NT2/D1 (cell line): Measurements from ENCODE around the gene LENG1.

Source experiments
- DNase-seq: peaks from one replicate; pipeline ENCODE4 v3.0.0-alpha.2; 2011; ENCODE audit warnings: low read depth, low spot score
- H3K27me3 ChIP-seq: 2 replicates; pipeline ENCODE4 v1.6.0; 2011; ENCODE audit warnings: mild to moderate bottlenecking; ENCODE audit not compliant: insufficient read length, insufficient read depth
- H3K36me3 ChIP-seq: 2 replicates; pipeline ENCODE4 v1.6.1; 2011; ENCODE audit warnings: mild to moderate bottlenecking, low read length, mixed read lengths; ENCODE audit not compliant: insufficient read depth, insufficient read length
- H3K4me1 ChIP-seq: 2 replicates; pipeline ENCODE4 v1.5.1; 2011; ENCODE audit not compliant: insufficient read depth, insufficient read length
- H3K4me3 ChIP-seq: 2 replicates; pipeline ENCODE4 v1.5.1; 2011; ENCODE audit warnings: low read depth; ENCODE audit not compliant: insufficient read length
- H3K9ac ChIP-seq: 2 replicates; pipeline ENCODE4 v1.6.0; 2011; ENCODE audit warnings: low read depth; ENCODE audit not compliant: insufficient read length
- H3K9me3 ChIP-seq: 2 replicates; pipeline ENCODE4 v1.5.1; 2011; ENCODE audit warnings: mild to moderate bottlenecking, low read length; ENCODE audit not compliant: insufficient read depth
- SUZ12 ChIP-seq: IDR thresholded peaks from 2 replicates; pipeline ENCODE4 v1.6.1; 2011; ENCODE audit not compliant: insufficient read length, insufficient read depth; ENCODE audit errors: extremely low read depth
- YY1 ChIP-seq: IDR thresholded peaks from 2 replicates; pipeline ENCODE4 v1.6.1; 2011; ENCODE audit not compliant: insufficient read length, insufficient read depth
- ZNF274 ChIP-seq: IDR thresholded peaks from 2 replicates; pipeline ENCODE4 v1.6.1; 2011; ENCODE audit warnings: mild to moderate bottlenecking, low read depth, low read length

LENG1 gene

DNA sequence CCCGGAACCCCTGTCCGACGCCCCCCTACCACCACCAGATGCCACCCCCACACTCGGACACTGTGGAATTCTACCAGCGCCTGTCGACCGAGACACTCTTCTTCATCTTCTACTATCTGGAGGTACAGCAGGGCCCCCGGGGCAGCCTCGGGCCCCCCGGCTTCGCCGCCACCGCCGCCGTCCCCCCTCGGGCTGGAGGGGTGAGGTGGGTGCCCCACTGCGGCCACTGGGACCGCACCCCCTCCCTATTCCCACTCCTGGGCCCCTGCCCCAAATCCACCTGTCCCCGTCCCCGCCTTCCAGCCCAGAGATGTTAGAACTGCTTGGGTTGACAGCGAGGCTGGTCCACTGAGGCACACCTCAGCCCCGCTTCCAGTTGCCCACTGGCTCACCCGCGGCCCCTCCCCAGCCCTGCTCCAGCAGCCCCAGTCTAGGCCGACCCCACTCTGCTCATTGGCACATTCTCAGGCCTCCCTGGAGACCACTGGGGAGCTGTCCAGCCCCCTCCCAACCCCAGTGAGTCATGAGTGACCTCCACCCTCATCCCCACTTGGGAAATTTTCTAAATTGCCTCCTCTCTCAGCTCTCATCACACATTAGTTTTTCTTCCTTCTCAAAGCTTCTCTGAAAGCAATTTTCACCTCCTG, 6.5 kb downstream of the LENG1 start:
- DNase-seq, result no peak
- Histone ChIP-seq H3K9ac (no peak overlapping the region), H3K27me3 (no peaks in the 10 kb centered on the region), H3K9me3 (no peaks in the 10 kb centered on the region), H3K4me3 (no peak overlapping the region), H3K4me1 (no peaks in the 10 kb centered on the region), H3K36me3 (peaks cover 83% of the 10 kb centered on the region)
- TF ChIP-seq SUZ12, result no peak
- TF ChIP-seq ZNF274, result no peak
- no peak for TF ChIP-seq YY1

DNA sequence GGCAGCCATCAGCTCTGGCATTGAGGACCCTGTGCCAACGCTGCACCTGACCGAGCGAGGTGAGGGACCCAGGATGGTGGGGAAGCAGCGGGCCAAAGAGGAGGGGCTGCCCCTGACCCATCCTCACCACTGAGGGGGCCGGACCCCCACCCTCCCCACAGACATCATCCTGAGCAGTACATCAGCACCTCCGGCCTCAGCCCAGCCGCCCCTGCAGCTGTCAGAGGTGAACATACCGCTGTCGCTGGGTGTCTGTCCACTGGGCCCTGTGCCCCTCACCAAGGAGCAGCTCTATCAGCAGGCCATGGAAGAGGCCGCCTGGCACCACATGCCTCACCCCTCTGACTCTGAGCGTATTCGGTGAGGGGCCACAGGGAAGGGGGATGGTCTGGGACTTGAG, 7.3 kb downstream of the LENG1 start:
- no peaks in the 10 kb centered on the region for H3K4me1 ChIP-seq
- no peak overlapping the region for H3K9ac ChIP-seq
- H3K4me3 ChIP-seq, result no peak overlapping the region
- TF ChIP-seq YY1 (no peak), ZNF274 (no peak), SUZ12 (no peak)
- H3K36me3 ChIP-seq, result peaks cover 86% of the 10 kb centered on the region
- no peaks in the 10 kb centered on the region for H3K9me3 ChIP-seq
- no peaks in the 10 kb centered on the region for H3K27me3 ChIP-seq
- no peak for DNase-seq

DNA sequence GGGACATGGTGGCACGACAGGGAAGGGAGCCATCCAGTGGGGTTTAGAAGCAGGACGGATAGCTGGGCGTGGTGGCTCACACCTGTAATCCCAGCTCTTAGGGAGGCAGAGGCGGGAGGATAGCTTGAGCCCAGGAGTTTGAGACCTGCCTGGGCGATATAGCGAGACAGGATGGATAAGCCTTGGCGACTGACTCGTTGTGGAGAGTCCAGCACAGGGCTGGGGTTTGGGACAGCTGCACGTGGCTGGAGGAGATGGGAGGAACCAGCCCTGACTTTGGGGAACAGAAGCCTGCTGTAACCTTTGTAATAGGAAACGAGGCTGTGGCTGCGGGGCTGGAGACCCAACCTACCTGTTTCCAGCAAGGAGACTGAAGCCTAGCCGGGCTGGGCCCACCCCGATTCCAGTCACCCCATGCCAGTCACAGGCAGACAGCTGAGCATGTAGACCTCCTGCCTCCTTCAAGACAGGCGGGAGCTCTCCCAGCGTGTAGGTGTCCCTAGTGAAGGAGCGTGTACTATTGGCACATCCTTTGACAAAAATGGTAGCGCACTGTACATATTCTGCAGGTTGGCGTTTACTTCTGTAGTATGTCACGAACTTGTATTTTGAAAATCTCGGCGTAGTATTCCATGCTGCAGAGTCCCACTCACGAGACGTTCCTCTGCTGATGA, 8.0 kb downstream of the LENG1 start:
- Histone ChIP-seq H3K4me3 (no peak overlapping the region), H3K36me3 (peaks cover 86% of the 10 kb centered on the region), H3K27me3 (no peaks in the 10 kb centered on the region), H3K4me1 (no peaks in the 10 kb centered on the region), H3K9ac (no peak overlapping the region), H3K9me3 (no peaks in the 10 kb centered on the region)
- no peak for TF ChIP-seq YY1
- TF ChIP-seq SUZ12, result no peak
- TF ChIP-seq ZNF274, result no peak
- no peak for DNase-seq

DNA sequence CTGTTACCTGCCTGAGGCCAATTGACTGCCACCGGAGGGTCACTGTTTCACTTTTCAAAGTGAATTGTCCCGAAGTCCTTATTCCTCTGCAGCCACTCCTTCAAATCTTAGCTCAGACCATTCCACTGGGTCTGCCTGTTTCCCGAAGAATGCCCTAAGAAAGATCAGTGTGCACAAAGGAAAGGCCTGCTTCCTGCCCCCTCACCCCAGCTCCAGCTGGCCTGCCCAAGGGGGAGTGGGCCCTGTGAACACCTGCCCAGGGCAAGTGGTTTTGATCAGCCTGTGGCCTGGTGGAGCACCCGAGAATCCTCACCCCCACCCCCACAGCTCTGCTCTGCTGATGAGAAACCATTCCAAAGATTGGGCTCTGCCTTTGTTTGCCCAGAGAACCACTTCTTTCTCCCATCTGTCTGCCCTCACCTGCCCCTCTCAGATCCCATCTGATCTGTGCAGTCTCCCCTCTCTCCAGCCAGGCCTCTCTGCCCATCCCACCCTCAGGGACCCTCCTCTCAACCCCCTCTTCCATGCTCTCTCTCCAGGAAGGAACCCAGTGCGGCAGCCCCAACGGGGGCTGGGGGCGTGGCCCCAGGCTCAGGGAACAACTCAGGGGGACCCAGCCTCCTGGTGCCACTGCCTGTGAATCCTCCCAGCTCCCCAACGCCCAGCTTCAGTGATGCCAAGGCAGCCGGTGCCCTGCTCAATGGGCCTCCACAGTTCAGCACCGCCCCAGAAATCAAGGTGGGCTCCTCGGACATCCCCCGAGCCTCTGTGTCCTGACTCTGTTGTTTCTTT, 10.3 kb downstream of the LENG1 start:
- TF ChIP-seq SUZ12, result no peak
- no peaks in the 10 kb centered on the region for H3K4me1 ChIP-seq
- H3K27me3 ChIP-seq, result no peaks in the 10 kb centered on the region
- DNase-seq, result no peak
- H3K9me3 ChIP-seq, result no peaks in the 10 kb centered on the region
- peaks cover 90% of the 10 kb centered on the region for H3K36me3 ChIP-seq
- no peak overlapping the region for H3K9ac ChIP-seq
- H3K4me3 ChIP-seq, result no peak overlapping the region

DNA sequence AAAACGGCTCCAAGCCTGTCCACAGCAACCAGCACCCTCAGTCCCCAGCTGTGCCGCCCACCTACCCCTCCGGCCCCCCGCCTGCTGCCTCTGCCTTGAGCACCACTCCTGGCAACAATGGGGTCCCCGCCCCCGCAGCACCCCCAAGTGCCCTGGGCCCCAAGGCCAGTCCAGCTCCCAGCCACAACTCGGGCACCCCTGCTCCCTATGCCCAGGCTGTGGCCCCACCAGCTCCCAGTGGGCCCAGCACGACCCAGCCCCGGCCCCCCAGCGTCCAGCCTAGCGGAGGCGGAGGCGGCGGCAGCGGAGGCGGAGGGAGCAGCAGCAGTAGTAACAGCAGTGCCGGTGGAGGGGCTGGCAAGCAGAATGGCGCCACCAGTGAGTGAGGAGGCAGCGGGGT, 11.4 kb downstream of the LENG1 start:
- Histone ChIP-seq H3K9me3 (no peaks in the 10 kb centered on the region), H3K27me3 (no peaks in the 10 kb centered on the region), H3K4me3 (no peak overlapping the region), H3K9ac (no peak overlapping the region), H3K4me1 (no peaks in the 10 kb centered on the region), H3K36me3 (peaks cover 90% of the 10 kb centered on the region)
- DNase-seq, result no peak
- TF ChIP-seq ZNF274 (no peak), YY1 (no peak), SUZ12 (no peak)

DNA sequence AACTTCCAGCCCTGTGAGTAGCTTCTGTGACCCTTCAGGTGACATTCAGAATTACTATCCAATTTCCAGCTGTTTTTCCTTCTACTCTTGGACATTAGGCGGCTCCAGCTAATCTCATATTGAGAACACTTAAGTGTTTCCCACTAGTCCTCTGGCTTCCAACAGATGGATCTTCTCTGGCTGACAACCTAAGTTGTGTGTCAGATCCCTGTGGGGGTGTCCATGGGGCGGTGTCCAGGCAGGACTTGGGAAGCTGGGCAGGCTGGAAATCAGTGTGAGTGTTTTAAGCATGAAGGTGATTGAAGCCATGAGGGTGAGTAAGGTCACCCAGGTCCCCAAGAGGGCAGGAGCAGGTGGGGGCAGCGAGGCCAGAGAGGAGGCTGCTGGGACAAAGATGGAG, 11.8 kb downstream of the LENG1 start:
- no peak for DNase-seq
- H3K9ac ChIP-seq, result no peak overlapping the region
- H3K36me3 ChIP-seq, result peaks cover 90% of the 10 kb centered on the region
- no peak overlapping the region for H3K4me3 ChIP-seq
- no peak for TF ChIP-seq YY1
- TF ChIP-seq SUZ12, result no peak
- no peak for TF ChIP-seq ZNF274
- no peaks in the 10 kb centered on the region for H3K27me3 ChIP-seq
- no peaks in the 10 kb centered on the region for H3K9me3 ChIP-seq
- H3K4me1 ChIP-seq, result no peaks in the 10 kb centered on the region

DNA sequence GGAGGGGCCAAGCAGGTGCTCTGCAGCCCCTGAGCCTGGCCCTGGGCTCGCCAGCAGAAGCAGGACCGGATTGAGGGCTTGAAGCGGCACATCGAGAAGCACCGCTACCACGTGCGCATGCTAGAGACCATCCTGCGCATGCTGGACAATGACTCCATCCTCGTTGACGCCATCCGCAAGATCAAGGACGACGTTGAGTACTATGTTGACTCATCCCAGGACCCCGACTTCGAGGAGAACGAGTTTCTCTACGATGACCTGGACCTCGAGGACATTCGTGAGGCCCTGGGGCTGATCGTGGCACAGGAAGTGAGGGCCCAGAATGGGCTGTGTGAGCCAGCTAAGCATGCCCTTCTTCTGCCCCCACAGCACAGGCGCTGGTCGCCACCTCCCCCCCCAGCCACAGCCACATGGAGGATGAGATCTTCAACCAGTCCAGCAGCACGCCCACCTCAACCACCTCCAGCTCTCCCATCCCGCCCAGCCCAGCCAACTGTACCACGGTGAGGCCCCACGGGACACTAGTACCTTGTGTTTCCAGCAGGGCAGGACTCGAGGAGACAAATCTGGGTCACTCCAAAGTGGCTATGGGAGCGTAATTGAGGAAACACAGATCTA, 13.9 kb downstream of the LENG1 start:
- Histone ChIP-seq H3K27me3 (no peaks in the 10 kb centered on the region), H3K4me1 (peaks cover 3% of the 10 kb centered on the region), H3K4me3 (no peak overlapping the region), H3K9me3 (no peaks in the 10 kb centered on the region), H3K9ac (no peak overlapping the region), H3K36me3 (peaks cover 93% of the 10 kb centered on the region)
- no peak for DNase-seq
- TF ChIP-seq ZNF274, result no peak
- TF ChIP-seq SUZ12, result no peak
- TF ChIP-seq YY1, result no peak
